Measurements from ENCODE around the gene LMBR1L.

DNA sequence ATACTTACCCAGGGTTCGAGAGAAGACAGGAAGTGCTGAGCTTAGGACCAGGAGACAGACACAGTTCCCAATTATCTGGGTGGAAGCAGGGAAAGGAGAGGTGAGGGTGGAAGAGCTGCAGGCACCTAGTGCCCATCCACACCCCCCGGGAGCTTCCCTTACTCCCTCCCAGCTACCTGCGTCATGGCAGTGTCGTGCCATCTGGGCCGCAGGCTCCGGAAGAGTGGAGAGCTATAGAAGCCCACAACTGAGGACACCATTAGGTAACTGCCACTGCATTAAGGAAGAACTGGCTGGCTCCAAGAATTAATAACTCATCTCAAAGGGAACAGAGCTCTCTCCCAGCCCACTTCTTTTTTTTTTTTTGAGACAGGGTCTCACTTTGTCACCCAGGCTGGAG is 10.3 kb downstream of the LMBR1L start:
- TF ChIP-seq FOXM1 (IDR thresholded peaks at IDR 0.05; ENCODE audit: borderline replicate concordance) = no peak
- no peak for TF ChIP-seq BHLHE40 (IDR thresholded peaks at IDR 0.05; ENCODE audit: borderline replicate concordance)

Data from HEK293T (cell line).